ENCODE measurements around the gene EXOC2.

EXOC2 gene

DNA sequence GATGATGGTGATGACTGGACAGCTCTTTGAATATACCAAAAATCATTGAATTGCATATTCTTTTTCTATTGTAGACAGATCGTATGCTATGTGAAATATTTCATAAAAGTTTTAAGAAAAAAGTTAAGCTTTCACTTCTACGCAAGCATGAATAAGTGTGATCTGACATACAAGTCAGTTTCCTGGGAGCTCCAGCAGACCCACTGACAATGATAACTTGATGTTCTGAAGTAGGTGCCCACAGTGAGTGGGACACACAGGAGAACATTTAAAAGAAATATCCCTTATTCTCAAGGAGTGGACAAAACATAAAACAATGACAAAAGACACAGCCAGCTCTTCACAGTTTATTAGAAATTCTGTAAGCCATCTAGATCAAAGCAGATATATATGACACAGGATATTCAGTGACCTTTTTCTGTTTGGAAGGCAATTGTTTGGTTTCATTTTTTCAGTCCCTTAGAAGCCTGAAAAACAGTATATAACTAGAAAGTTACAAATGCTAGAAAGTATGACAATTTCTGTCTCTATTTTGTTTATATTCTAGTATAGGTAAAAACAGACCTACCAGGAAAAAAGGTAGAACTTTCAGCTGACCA, 200.0 kb downstream of the EXOC2 start:
- DNase-seq: no peak

DNA sequence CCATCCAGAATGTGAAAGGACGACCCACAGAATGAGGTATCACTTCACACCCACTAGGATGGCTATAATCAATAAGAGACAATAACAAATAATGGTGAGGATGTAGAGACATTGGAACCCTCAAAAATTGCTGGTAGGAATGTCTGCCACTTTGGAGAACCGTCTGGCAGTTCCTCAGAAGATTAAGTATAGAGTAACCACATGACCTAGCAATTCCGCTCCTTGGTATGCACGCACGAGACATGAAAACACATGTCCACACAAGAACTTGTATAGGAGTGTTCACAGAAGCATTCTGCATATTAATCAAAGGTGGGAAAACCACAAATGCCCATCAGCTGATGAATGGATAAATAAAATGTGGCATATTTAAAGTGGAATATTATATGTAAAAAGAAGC, 200.8 kb downstream of the EXOC2 start:
- no peak for DNase-seq

DNA sequence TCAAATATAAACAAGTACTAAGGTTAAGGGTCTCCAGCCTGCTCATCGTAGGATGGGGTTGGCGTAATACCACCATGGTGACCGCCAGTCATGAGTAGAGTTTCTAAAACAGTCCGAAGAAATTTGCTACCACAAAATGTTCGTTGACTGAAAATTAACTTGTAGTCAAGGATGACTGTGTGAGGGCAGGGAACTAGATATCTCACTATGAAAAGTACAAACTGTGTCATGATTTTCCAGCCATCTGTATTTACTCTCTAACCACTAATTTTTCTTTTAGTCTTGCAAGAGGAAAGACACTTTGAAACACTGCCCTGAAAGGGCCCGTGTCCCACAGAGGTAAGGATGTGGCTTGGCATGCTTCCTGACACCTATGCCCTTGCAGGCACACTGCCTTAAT, 201.7 kb downstream of the EXOC2 start:
- DNase-seq: peak; percentile 50

DNA sequence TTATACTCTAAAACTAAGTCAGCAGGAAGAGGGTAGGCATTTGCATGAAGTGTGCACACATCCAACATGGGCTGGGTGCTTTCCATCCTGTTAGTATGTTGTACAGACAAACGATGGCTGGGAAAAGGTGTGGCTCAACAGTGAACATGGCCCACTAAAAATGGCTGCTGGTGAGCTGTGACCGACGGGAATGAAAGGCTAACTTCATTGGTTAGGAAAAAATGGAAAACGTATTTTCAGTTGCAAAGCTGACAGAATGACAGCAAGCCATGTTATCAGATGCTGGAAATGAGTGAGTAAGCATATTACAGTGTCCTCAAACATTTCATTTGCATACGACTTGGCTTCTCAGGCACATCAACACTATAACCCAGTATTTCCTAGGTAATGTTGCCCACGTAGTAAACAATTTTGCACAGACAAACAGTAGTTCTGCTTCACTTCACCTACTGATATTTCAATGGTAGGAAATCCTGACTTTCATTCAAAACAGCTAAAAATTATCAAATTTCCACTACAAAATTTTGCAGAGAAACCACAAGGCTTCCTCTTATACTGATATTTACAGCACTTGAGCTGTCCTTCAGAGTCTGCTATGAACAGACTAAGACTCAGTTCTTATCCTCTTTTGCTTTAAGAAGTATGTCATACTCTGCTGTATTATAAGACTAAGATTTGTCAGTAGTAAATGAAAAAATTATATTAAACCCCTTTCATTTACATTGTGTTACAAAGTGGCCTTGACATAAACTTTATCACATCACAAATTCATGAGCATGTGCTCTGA, 202.5 kb downstream of the EXOC2 start:
- DNase-seq: peak; percentile 43

GRCh38 chr6:489762-490161, 203.2 kb downstream of the EXOC2 start:
- DNase-seq: no peak

- no peak for DNase-seq
These were observed 203.9 kb downstream of the EXOC2 start for GRCh38 chr6:489001-489400.

DNA sequence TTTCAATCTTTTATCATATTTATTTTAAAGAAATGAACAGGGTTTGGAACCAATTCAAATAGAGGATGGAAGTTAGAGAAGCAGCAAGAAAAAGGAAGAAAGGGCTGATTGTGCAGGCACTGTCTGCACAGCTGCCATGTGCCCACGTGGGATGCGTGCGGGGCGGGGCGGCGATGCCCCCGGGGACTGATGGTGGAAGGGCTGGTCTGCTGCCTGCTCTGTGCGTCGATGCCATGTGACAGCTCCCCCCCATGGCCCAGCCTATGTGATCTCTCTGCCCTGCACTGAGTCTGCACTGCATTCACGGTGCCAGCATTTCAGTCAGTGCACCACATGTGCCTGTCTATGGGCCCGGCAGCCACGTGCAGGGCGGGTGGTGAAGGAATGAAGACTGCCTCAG, 205.0 kb downstream of the EXOC2 start:
- DNase-seq: no peak

DNA sequence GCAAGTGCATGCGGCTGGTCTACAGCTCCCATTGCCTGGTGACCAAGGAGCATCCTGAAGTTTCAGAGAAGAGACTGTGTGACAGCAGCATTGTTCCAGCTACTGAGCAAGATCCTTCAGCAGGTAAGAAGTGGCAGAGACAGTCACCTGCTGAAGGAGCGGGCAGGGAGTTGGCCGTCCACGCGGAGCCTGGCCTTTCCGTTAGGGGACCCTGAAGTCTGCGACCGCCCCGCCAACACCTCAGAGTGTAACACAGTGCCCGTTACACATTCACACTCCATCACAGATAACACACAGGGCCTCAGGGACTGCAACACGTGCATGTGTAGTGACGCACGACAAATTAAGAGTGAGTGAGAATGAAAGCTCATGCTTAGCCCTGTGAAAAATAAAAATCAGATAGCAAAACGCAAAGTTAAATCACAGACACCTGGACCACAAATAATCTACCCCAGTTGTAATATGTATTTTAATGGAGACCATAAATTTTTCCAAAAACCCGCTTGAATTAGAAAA, 207.2 kb downstream of the EXOC2 start:
- DNase-seq: no peak

- no peak for DNase-seq
These were observed 208.2 kb downstream of the EXOC2 start for GRCh38 chr6:484746-485145.

- DNase-seq: peak; percentile 43
These were observed 208.7 kb downstream of the EXOC2 start for GRCh38 chr6:484086-484745.

GRCh38 chr6:475314-475713, 217.6 kb downstream of the EXOC2 start:
- no peak for DNase-seq

DNA sequence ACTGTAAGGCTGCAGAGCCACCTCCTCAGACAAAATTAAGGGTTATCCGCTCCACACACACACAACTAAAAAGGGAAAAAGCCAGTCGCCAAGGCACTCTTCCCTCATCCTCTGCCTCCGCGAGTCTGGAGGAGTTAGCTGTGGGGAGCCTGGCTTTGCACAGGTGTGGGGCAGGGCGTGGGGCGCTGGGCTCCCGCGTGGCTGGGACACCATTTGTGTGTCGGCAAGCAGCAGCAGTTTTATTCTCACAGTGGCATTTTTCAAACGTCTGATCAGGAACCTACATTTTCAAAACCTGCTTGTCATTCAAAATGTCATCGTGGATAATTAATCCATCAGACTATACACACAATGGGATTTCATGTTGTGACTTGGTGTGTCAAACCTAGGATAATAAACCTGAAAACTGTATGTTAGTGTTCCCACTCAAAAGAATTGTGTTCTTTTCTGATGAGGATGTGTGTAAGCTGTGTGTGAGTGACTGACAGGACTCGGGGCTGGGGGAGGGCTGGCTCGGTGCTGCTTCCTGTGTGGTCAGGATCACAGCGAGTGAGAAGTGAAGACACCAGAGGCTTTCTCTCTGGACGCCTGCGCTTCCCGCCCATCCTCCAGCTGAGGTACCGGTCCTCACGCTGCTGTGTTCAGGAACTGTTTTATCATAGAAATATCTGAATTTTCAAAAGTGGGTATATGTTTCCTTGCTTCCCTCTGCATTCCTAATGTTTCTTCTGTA, 218.3 kb downstream of the EXOC2 start:
- peak; percentile 77 for DNase-seq

DNA sequence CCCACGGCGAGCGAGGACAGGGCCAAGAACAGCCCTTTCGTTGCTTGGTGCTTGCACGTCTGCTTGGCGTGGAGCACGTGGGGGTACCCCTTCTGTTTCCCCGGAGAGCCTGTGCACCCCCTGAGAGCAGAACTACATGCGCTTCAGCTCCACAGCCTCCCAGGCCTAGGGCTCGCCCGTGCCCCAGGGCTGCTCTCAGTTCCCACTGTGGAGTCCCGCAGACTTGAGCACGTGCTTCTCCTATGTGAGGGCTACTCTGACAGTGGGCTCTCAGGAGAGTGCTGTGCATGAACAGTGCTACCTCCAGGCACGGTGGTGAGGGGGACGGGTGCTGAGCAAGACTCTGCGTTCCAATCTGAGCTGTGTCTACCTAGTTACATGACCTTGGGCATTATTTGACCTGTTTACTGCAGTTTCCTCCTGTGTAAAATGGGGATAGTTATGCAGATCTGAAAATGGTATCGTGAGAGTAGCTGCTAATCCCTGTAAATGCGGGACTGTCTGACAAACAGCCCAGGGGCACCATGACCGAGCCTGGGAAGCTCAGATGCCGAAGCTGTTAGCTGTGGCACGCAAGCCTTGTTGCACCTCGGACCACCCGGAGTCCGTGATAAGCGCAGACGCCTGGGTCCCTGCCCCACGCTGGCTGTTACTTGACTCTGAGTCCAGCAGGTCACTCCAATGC, 219.0 kb downstream of the EXOC2 start:
- DNase-seq: no peak

DNA sequence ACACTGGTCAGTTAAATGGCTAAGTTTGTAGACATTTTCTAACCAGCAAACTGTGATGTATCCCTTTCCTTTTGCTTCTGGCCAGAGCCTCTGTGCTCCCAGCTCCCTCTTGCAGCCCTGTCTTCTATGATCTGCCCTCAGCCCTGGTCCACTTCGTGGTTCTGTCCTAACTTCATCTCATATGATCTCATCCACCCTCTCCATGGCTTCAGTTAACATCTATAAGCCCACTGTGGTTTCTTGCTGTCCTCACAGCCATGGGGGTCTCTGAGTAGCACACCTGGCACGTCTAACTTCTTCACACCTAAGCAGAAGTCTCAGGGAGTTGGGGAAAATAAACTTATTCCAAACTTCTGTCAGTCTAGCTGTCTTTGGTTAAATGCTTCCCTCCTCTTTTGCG, 219.6 kb downstream of the EXOC2 start:
- no peak for DNase-seq

GRCh38 chr6:470901-471448, 222.0 kb downstream of the EXOC2 start:
- no peak for DNase-seq

GRCh38 chr6:470051-470900, 222.7 kb downstream of the EXOC2 start:
- no peak for DNase-seq

GRCh38 chr6:467671-468082, 225.3 kb downstream of the EXOC2 start:
- DNase-seq: peak; percentile 13

GRCh38 chr6:467111-467510, 225.8 kb downstream of the EXOC2 start:
- no peak for DNase-seq

DNA sequence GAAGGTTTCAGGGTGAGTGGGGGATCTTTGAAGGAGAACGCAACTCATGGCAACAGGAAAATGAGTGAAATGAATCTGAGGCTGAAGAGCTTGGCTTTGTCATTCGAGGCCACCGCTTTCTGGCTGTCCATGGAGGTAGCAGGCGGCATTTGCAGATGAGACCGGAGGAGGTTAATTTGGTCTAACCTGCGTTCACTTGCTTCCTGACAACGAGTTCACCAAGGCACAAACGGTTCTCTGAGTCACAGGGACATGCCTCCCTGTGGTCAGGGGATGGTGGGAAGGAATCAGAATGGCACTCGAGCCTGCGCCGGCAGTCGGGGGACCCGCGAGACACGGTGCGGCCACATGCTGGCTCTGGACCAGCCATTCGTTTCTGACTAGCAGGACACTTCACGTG, 226.4 kb downstream of the EXOC2 start:
- DNase-seq: no peak

- DNase-seq: no peak
These were observed 227.2 kb downstream of the EXOC2 start for GRCh38 chr6:465531-466348.

Data from stimulated activated naive CD4-positive, alpha-beta T cell treated with Interleukin-2 at 50 U/mL for 16 hours (primary cell).